Activated CD4-positive, alpha-beta T cell treated with anti-CD3 and anti-CD28 coated beads for 4 hours (primary cell): ENCODE data around the gene FGA.

Source experiments
- DNase-seq, 2 donors: peaks; one replicate each; pipeline ENCODE4 v3.0.0-alpha.2; 2020

FGA gene

DNA sequence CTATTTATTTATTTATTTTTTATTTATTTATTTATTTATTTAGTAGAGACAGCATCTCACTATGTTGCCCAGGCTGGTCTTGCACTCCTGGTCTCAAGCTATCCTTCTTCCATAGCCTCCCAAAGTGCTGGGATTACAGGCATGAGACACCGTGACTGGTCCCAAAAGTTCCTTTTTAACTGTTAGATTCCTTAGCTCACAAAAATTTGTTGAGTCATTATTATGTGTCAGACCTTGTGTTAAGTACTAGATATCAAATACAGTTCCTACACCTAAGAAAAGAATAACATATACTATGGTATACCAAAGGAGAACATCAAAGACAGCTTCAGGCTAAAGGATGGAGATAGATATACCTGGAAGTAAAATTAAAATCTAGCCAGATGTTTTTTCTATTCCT is 11.6 kb downstream of the FGA start:
- no peak for DNase-seq

DNA sequence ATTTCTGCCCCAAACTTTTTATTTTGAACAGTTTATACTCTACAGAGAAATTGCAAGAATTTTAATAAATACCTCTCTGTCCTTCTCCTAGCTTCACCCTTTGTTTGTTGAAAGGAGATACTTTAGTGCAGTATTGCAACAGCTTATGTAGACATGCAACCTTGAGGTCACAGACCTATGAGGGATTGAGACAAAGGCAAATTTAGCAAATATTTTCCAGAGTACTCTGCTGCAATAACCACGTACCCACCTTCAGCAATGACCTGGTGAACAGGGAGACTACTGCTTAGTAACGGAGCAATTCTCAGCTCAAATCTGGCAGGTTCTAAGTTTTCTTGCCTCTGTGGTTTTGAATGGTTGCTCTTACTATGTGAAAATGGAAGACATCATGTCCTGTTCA is 13.2 kb downstream of the FGA start:
- no peak for DNase-seq

DNA sequence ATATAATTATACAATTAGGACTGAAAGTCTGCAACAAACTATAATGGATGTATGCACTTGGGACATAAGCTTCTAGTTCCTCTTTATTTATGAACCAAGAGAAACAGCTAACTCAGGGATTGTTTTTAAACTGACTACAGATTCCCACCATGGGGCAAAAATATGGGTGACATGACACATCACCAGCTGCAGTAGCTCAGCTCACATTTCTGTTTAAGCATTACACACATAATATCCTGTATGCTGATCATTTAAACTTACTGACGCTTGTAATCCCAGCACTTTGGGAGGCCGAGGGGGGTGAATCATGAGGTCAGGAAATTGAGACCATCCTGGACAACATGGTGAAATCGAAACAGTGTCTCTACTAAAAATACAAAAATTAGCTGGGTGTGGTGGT is 16.2 kb downstream of the FGA start:
- DNase-seq = no peak

DNA sequence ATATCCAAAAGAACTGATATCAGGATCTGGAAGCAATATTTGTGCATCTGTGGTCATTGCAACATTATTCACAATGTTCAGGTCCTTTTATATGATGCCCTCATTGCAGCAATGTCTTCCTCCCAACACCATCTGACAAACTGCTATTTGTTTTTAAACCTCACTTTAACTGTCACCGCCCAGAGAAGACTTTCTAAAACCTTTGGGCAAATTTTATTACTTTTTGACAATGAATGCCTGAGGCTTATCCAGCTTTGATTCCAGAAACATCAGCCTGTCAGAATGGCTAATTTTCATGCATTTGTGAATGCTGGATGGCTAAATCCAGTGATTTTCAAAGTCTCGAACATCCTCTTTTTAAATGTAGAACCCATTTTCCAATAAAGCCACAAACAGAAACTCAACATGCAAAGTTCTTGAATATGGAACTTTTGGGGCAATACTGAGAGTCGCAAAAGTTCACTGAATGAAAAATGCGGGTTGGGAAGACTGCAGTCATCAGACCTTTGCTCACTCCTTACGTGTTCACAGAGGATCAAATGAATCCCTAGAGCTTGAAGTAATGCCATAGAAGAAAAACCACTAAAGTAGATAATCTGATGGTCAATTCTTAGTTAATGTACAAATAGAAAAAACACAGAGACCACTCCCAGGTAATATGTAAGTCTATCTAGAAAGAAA is 17.2 kb downstream of the FGA start:
- DNase-seq = no peak

DNA sequence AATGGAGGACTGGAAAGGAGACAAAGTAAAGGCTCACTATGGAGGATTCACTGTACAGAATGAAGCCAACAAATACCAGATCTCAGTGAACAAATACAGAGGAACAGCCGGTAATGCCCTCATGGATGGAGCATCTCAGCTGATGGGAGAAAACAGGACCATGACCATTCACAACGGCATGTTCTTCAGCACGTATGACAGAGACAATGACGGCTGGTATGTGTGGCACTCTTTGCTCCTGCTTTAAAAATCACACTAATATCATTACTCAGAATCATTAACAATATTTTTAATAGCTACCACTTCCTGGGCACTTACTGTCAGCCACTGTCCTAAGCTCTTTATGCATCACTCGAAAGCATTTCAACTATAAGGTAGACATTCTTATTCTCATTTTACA is 21.0 kb downstream of the FGA start:
- no peak for DNase-seq

DNA sequence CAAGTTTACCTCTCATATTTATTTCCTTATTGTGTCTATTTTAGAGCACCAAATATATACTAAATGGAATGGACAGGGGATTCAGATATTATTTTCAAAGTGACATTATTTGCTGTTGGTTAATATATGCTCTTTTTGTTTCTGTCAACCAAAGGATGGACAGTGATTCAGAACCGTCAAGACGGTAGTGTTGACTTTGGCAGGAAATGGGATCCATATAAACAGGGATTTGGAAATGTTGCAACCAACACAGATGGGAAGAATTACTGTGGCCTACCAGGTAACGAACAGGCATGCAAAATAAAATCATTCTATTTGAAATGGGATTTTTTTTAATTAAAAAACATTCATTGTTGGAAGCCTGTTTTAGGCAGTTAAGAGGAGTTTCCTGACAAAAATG is 21.5 kb downstream of the FGA start:
- no peak for DNase-seq

DNA sequence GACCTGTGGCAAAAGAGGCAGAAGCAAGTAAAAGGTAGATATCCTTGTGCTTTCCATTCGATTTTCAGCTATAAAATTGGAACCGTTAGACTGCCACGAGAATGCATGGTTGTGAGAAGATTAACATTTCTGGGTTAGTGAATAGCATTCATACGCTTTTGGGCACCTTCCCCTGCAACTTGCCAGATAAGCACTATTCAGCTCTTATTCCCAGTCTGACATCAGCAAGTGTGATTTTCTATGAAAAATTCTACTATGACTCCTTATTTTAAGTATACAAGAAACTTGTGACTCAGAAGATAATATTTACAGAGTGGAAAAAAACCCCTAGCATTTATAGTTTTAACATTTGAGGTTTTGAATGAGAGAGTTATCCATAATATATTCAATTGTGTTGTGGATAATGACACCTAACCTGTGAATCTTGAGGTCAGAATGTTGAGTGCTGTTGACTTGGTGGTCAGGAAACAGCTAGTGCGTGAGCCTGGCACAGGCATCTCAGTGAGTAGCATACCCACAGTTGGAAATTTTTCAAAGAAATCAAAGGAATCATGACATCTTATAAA is 23.8 kb downstream of the FGA start:
- no peak for DNase-seq

DNA sequence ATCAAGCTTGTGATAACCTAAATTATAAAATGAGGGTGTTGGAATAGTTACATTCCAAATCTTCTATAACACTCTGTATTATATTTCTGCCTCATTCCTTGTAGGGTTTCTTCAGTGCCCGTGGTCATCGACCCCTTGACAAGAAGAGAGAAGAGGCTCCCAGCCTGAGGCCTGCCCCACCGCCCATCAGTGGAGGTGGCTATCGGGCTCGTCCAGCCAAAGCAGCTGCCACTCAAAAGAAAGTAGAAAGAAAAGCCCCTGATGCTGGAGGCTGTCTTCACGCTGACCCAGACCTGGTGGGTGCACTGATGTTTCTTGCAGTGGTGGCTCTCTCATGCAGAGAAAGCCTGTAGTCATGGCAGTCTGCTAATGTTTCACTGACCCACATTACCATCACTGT is 24.8 kb downstream of the FGA start:
- DNase-seq = no peak

DNA sequence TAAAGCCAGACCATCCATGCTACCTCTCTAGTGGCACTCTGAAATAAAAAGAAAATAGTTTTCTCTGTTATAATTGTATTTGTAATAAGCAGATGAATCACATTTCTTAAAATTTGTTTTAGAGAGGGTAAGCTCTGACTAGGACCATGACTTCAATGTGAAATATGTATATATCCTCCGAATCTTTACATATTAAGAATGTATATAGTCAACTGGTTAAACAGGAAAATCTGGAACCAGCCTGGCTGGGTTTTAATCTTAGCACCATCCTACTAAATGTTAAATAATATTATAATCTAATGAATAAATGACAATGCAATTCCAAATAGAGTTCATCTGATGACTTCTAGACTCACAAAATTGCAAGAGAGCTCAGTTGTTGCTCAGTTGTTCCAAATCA is 26.2 kb downstream of the FGA start:
- no peak for DNase-seq

DNA sequence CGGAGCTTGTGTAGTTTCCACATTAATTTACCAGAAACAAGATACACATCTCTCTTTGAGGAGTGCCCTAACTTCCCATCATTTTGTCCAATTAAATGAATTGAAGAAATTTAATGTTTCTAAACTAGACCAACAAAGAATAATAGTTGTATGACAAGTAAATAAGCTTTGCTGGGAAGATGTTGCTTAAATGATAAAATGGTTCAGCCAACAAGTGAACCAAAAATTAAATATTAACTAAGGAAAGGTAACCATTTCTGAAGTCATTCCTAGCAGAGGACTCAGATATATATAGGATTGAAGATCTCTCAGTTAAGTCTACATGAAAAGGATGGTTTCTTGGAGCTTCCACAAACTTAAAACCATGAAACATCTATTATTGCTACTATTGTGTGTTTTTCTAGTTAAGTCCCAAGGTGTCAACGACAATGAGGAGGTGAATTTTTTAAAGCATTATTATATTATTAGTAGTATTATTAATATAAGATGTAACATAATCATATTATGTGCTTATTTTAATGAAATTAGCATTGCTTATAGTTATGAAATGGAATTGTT is 27.8 kb downstream of the FGA start, which contains the start of gene FGB:
TSS of gene FGB (plus strand) at position 315 of the 558 bp plus-strand sequence. CDS start at position 323, 8 bp downstream.
- no peak for DNase-seq

DNA sequence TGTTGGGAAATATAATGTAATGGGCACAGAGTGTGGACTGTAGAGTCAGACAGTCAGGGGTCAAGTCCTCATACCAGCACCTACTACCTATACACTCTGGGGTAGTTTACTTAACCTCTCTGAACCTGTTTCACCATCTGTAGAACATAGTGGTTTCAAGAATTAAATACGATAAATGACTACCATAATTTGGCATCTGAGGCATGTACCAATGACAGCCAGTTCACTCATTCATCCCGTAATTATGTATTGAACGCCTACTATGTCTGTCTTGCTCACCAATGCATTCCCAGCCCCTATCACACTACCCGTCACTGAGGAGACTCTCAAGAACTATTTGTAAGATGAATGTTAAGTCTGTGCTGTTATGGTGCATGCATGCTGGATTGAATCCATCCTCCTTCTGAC is 29.7 kb downstream of the FGA start:
- DNase-seq = no peak

DNA sequence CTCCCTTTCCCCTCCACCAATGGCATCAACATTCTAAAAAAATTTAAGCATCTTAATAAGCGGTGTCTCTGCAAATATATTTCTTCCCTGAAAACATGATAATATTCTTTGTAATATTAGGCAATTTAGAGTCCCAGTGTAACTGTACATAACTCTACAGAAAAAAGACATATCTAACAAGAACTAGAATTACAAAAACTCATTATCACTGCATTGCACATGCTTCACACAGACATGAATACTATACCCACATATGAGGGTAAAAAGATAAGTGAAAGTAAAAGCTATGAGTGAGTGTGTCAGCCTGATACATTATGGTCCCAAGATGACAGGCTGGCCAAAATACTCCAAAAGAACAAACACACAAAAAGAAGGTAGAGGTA is 30.1 kb downstream of the FGA start:
- DNase-seq = no peak

DNA sequence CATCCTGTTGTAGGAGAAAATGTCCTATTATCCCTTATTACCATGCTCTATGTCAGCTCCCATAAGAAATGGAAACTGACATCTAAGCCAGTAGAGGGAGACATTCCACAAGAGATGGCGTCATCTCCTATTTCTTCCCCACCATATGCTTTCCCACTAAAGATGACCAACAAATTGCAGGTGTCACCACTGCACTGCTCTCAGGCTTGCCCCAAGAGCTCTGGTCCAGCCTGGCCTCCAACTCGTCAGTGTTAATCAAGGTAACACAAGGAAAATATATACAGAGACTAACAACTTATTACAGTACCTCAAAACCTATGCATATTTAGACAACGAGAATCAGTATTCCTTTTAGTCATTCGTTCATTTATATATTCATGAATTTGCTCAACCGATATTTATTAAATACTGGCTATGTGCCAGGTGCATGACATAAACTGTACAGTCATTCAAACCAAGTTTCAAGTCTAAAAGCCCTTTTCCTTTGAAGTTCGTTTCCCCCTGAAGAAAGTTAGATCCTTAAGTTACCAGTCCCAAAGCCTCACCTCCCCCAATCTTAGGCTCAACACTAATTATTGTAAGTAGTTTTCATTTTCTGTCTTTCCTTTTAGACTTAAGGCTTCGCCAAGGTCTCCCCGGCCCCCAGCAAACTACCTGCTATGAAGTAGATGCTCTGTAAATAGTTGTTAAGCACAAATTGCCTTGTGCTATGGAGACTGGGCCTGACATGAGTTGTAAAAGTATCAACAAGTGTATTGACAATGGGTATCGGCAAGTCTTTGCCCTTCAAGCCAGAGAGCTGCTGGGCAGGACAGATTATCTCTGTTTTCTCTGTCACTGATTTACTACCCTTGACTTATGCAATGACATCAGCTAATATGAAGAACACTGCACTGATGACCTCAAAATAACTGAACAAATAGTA is 30.8 kb downstream of the FGA start:
- DNase-seq = no peak

DNA sequence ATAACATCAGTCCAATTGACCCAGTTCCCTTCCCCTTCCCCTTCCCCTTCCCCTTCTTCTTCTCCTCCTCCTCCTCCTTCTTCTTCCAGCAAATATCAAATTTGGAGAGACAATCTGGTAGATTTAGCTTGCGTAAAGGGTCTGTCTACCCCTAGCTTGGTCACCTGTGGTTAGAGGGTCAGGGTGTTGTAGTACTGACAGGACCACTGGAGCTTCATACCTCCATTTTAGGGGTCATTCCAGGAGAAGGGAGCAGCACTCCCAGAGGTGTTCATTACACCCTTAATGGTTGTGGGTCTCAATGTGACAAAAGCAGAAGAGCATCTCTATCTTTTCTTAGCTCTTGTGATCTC is 31.4 kb downstream of the FGA start:
- DNase-seq = no peak

DNA sequence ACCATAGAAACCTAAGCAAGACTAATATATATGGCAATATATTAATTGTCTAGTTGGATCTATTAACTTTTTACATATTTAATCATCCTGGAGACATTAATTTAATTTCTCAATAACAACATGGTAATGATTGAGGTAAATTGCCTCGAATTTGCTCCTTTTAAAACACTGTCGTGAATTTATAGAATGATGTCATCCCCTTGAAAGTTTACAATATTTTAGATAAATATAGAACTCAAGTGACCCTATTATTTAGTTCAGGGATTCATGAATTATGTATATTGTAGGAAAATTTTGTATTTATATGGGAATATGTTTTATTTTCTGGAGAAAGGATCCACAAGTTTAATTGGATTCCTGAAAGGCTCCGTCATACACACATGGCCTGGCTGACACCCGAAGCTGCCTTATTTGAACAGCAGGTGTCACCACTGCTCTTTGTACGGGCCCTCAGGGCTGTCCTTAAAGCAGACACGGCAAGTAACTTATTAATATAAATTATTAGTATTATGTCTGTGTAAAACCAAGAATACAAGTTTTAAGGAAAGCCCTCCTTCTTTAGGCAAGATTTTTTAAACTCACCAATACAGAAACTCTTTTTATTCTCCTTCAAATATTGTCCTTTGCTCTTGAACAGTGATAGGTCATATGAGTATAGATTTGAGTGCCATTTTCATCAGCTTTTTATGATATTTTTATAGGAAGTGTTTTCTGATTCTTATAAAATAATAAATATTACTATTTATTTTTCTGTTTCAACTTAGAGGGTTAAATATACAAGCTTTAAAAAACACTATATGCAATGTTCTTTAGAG is 38.5 kb downstream of the FGA start:
- peak; percentile 62 to 78 for DNase-seq

DNA sequence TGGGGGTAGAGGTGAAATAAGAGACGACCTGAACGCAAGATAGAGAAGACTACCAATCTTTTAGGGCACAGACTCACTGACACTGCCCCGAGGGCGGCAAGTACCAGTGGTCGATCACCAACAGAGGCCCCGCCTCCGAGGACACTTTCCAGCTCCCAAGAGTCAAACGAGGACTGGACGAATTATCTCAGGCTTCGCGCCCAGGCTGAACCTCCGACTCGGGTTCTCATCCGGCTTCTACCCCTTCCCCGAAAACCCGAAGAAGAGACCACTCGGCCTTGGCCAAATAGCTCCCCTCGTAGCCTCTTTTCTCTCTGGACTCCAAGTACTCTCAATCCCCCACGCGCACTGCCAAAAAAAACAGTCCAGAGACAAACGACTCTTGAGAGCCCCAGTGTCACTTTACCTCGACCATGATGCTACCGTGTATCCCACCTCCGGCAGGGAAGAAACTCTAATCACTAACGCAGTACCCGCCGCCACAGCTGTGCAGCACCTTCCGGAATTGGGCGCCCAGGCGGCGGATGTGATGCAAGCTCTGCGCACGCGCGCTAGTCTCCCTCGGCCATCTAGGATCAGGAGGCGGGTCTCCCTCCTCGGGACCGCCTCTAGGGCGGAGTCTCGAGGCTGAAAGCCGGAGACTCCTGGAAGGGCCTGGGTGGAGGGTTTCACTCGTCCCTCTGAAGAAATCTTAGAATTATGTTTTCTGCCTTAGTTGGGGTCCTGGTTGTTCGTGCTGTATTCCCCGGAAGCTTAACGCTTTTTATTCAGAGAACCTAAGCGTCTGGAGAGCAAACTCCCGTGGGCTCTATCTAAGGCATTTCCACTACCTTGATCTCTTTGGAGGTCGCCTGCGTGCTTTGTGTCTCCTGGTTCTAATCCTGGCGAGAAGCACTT is 40.4 kb downstream of the FGA start, which contains the start of gene PLRG1:
TSS of gene PLRG1 (minus strand) at position 507 of the 897 bp plus-strand sequence. CDS start at position 415, 92 bp downstream.
- DNase-seq = peak; percentile 95

DNA sequence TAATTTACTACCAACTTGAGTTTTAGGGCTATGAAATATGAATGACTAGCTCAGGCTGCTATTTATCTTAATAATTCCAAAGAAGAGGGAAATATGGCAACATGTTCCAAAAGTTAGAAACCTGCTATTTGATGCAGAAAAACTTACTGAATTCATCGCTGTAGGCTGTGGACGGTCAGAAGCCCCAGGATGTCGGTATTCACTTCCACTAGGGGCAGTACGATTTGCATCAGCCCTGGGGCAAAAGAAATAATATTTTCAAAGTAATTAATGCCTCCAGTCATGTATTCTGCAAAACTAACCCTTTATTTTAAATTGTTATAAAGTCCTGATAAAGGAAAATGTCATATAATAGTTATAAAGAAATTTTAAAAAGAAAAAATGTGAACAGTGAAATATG is 44.9 kb downstream of the FGA start:
- DNase-seq = no peak

DNA sequence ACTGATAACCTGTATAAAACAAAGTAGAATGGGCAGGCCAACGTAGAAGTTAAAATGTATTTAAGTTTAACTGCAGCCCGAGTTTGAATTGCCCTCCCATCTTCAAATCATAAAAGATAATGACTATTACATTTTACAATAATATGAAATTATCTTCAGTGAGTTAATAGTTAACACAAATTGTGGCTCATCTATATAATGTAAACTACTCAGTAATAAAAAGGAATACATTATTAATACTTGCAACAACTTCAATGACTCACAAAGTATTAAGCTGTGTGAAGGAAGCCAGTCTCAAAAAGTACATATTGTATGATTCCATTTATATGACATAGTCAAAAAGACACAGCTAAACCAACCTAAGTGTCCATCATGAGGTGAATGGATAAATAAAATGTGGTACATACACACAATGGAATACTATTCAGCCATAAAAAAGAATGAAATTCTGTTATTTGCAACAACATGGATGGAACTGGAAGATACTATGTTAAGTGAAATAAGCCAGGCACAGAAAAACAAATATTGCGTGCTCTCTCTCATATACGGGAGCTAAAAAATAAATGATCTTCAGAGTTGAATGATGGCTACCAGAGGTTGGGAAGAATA is 48.2 kb downstream of the FGA start:
- DNase-seq = no peak
